Activated T-cell treated with anti-CD3 and anti-CD28 coated beads, Interleukin-2, amount 50 U/mL, for 72 hours (primary cell): ENCODE results near the gene MOCOS. TPM values are rescaled to one million over a fixed set of nuclear protein-coding genes. Genes with fewer than 3 reads are reported as not detected.

Experiments used
- ATAC-seq, 2 donors: fragments of 150-1000 bp; cut with Tn5 transposase; replicated peaks in 1 of 2; 2 replicates each; pipeline ENCODE4 v1.10.0; 2021; ENCODE audit warnings: moderate library complexity in 2 of 2, mild to moderate bottlenecking in 1 of 2
- DNase-seq, 2 donors: peaks; one replicate each; pipeline ENCODE4 v3.0.0; 2021 to 2022; ENCODE audit warnings: mixed read lengths in 1 of 2
- H3K27ac Mint-ChIP-seq: one replicate; pipeline ENCODE4 v1.8.0; 2022; ENCODE audit warnings: mild to moderate bottlenecking, moderate library complexity, mixed read lengths
- H3K27me3 Mint-ChIP-seq: one replicate; pipeline ENCODE4 v1.8.0; 2022; ENCODE audit warnings: low read depth, mixed read lengths
- H3K36me3 Mint-ChIP-seq, 2 donors: one replicate each; pipeline ENCODE4 v1.8.0; 2022; ENCODE audit warnings: mixed read lengths in 2 of 2, mild to moderate bottlenecking in 1 of 2; ENCODE audit not compliant: insufficient read depth in 2 of 2
- H3K4me1 Mint-ChIP-seq: one replicate; pipeline ENCODE4 v1.8.0; 2022; ENCODE audit warnings: low read depth, mixed read lengths
- H3K4me3 Mint-ChIP-seq, 2 donors: one replicate each; pipeline ENCODE4 v1.8.0; 2022; ENCODE audit warnings: mild to moderate bottlenecking in 2 of 2, mixed read lengths in 2 of 2, moderate library complexity in 2 of 2
- H3K9me3 Mint-ChIP-seq, 2 donors: one replicate each; pipeline ENCODE4 v1.8.0; 2022; ENCODE audit warnings: mixed read lengths in 2 of 2
- total RNA-seq, 2 donors: library from RNA; stranded (reverse); gene quantifications; one replicate each; pipeline ENCODE4 v1.2.3, GENCODE V29; 2022

MOCOS gene, protein sequence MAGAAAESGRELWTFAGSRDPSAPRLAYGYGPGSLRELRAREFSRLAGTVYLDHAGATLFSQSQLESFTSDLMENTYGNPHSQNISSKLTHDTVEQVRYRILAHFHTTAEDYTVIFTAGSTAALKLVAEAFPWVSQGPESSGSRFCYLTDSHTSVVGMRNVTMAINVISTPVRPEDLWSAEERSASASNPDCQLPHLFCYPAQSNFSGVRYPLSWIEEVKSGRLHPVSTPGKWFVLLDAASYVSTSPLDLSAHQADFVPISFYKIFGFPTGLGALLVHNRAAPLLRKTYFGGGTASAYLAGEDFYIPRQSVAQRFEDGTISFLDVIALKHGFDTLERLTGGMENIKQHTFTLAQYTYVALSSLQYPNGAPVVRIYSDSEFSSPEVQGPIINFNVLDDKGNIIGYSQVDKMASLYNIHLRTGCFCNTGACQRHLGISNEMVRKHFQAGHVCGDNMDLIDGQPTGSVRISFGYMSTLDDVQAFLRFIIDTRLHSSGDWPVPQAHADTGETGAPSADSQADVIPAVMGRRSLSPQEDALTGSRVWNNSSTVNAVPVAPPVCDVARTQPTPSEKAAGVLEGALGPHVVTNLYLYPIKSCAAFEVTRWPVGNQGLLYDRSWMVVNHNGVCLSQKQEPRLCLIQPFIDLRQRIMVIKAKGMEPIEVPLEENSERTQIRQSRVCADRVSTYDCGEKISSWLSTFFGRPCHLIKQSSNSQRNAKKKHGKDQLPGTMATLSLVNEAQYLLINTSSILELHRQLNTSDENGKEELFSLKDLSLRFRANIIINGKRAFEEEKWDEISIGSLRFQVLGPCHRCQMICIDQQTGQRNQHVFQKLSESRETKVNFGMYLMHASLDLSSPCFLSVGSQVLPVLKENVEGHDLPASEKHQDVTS
- 1 to 10 TPM in 1 of 2 donors, under 1 TPM in 1; 0.22 to 1.2 TPM for total RNA-seq

GRCh38 chr18:36187193-36187825, at the start of gene MOCOS:
Gene MOCOS (plus strand): TSS chr18:36187497. CDS start chr18:36187540, 43 bp downstream.
- H3K4me1 Mint-ChIP-seq = peaks cover 8% of the 10 kb centered on the region
- H3K4me3 Mint-ChIP-seq = peak within 1 kb of the TSS; percentile 78 to 80
- peaks cover 27% of the 10 kb centered on the region for H3K27me3 Mint-ChIP-seq
- ATAC-seq = peak; percentile 80 to 91
- H3K36me3 Mint-ChIP-seq = no peaks in the 10 kb centered on the region
- peak; percentile 65 to 73 for DNase-seq
- H3K27ac Mint-ChIP-seq = no peak within 1 kb of the TSS
- H3K9me3 Mint-ChIP-seq = no peaks in the 10 kb centered on the region

DNA sequence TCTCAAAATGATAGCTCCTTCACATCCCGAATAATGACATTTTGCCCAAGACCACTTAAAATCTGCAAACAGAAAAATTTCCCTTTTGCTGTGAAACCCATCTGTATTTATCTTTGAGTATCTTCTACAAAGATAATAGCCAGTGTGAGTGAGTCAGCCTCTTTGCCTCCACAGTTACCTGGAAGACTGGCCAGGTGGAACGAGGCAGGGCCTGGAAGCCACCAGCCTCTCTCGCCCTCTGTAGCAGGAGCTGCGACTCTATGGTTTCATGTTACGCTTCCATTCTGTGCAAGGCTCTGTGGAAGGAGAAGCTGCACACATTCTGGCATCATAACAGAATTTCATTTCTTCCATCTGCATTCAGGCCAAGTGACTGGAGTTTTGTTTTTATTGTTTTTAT, 48.1 kb upstream of the MOCOS start:
- H3K36me3 Mint-ChIP-seq = peaks cover 10 to 23% of the 10 kb centered on the region in 2 donors
- ATAC-seq = no peak
- no peak for DNase-seq
- no peak overlapping the region for H3K4me3 Mint-ChIP-seq
- H3K27me3 Mint-ChIP-seq = no peaks in the 10 kb centered on the region
- H3K27ac Mint-ChIP-seq = no peak overlapping the region
- H3K9me3 Mint-ChIP-seq = no peaks in the 10 kb centered on the region
- H3K4me1 Mint-ChIP-seq = peaks cover 8% of the 10 kb centered on the region

DNA sequence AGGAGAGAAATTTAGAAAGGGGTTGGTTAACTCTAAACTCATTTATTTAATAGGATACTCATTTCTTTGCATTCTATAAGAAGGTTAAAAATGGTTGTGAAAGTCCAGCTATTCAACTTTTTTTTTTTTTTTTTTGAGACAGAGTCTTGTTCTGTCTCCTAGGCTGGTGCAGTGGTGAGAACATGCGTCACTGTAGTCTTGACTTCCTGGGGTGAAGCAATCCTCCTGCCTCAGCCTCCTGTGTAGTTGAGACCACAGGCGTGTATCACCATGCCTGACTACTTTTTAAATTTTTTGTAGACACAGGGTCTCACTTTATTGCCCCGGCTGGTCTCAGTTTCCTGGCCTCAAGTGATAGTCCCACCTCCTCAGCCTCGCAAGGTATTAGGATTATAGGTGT, 45.7 kb upstream of the MOCOS start:
- no peak overlapping the region for H3K4me3 Mint-ChIP-seq
- peaks cover 7 to 27% of the 10 kb centered on the region in 2 donors for H3K36me3 Mint-ChIP-seq
- H3K27me3 Mint-ChIP-seq = no peaks in the 10 kb centered on the region
- peak overlapping the region; percentile 9 for H3K27ac Mint-ChIP-seq
- no peak for DNase-seq
- H3K4me1 Mint-ChIP-seq = peaks cover 8% of the 10 kb centered on the region
- no peaks in the 10 kb centered on the region for H3K9me3 Mint-ChIP-seq
- ATAC-seq = peak in 1 of 2 donors; percentile 57

GRCh38 chr18:36142751-36143150, 44.5 kb upstream of the MOCOS start:
- H3K27ac Mint-ChIP-seq = no peak overlapping the region
- DNase-seq (no peak), ATAC-seq (peak in 1 of 2 donors; percentile 33)
- no peaks in the 10 kb centered on the region for H3K9me3 Mint-ChIP-seq
- peaks cover 8% of the 10 kb centered on the region for H3K4me1 Mint-ChIP-seq
- H3K27me3 Mint-ChIP-seq = no peaks in the 10 kb centered on the region
- H3K36me3 Mint-ChIP-seq = peaks cover 7 to 25% of the 10 kb centered on the region in 2 donors
- H3K4me3 Mint-ChIP-seq = no peak overlapping the region

DNA sequence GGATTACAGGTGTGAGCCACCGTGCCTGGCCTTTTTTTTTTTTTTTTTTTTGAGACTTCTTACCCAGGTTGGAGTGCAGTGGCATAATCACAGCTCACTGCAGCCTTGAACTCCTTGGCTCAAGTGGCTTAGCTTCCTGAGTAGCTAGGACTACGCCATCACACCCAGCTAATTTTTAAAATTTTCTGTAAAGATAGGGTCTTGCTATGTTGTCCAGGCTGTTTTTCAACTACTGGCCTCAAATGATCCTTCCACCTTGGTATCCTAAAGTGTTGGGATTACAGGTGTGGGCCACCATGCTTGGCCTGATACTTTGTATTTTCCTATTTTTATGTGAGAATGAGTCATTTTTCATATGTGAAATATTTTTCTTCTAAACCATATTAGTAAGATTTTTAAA, 43.9 kb upstream of the MOCOS start:
- H3K4me1 Mint-ChIP-seq = peaks cover 8% of the 10 kb centered on the region
- ATAC-seq (no peak), DNase-seq (no peak)
- H3K27me3 Mint-ChIP-seq = no peaks in the 10 kb centered on the region
- no peak overlapping the region for H3K4me3 Mint-ChIP-seq
- H3K36me3 Mint-ChIP-seq = peaks cover 7 to 25% of the 10 kb centered on the region in 2 donors
- H3K9me3 Mint-ChIP-seq = no peaks in the 10 kb centered on the region
- H3K27ac Mint-ChIP-seq = peak overlapping the region; percentile 54

- Mint-ChIP-seq H3K36me3 (peaks cover 6 to 32% of the 10 kb centered on the region in 2 donors), H3K27ac (peak overlapping the region; percentile 60), H3K27me3 (no peaks in the 10 kb centered on the region), H3K4me3 (no peak overlapping the region), H3K9me3 (no peaks in the 10 kb centered on the region), H3K4me1 (peaks cover 9% of the 10 kb centered on the region)
- ATAC-seq = no peak
- no peak for DNase-seq
Measured at GRCh38 chr18:36149514-36150289, 37.6 kb upstream of the MOCOS start.

DNA sequence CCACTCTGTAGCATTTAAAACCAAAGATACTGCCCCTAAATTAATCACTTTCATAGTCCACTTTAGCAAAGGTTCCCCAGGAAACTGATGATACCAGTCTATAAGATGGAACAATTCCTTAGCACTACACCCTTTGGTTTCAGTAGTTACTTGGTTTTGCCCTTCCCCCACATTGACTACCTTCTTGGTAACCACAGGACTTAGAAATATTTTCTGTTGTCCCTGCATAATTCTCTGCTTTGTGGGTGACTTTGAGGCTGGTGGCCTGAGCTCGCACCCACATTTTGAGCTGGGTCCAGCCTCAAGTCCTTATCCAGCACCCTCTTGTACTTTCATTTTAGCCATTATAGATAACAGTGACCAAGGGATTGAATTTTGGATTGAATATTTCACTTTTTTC, 34.5 kb upstream of the MOCOS start:
- Mint-ChIP-seq H3K4me3 (no peak overlapping the region), H3K27ac (no peak overlapping the region), H3K27me3 (no peaks in the 10 kb centered on the region), H3K9me3 (no peaks in the 10 kb centered on the region), H3K36me3 (peaks cover 6 to 35% of the 10 kb centered on the region in 2 donors), H3K4me1 (peaks cover 9% of the 10 kb centered on the region)
- no peak for DNase-seq
- ATAC-seq = no peak

- H3K36me3 Mint-ChIP-seq = peaks cover 6 to 35% of the 10 kb centered on the region in 2 donors
- H3K9me3 Mint-ChIP-seq = no peaks in the 10 kb centered on the region
- DNase-seq (no peak), ATAC-seq (no peak)
- no peaks in the 10 kb centered on the region for H3K27me3 Mint-ChIP-seq
- H3K4me3 Mint-ChIP-seq = no peak overlapping the region
- peak overlapping the region; percentile 42 for H3K27ac Mint-ChIP-seq
- H3K4me1 Mint-ChIP-seq = peaks cover 9% of the 10 kb centered on the region
Measured at GRCh38 chr18:36153203-36153602, 34.1 kb upstream of the MOCOS start.

- no peak for ATAC-seq
- no peaks in the 10 kb centered on the region for H3K9me3 Mint-ChIP-seq
- DNase-seq = no peak
- no peaks in the 10 kb centered on the region for H3K27me3 Mint-ChIP-seq
- H3K4me3 Mint-ChIP-seq = no peak overlapping the region
- H3K4me1 Mint-ChIP-seq = peaks cover 9% of the 10 kb centered on the region
- no peak overlapping the region for H3K27ac Mint-ChIP-seq
- peaks cover 8 to 35% of the 10 kb centered on the region in 2 donors for H3K36me3 Mint-ChIP-seq
Measured at GRCh38 chr18:36153771-36154170, 33.5 kb upstream of the MOCOS start.

- DNase-seq (no peak), ATAC-seq (no peak)
- Mint-ChIP-seq H3K9me3 (no peaks in the 10 kb centered on the region), H3K27me3 (no peaks in the 10 kb centered on the region), H3K4me3 (no peak overlapping the region), H3K36me3 (peaks cover 12 to 28% of the 10 kb centered on the region in 2 donors), H3K27ac (peak overlapping the region; percentile 35), H3K4me1 (peaks cover 16% of the 10 kb centered on the region)
Measured at GRCh38 chr18:36155851-36156757, 31.2 kb upstream of the MOCOS start.

DNA sequence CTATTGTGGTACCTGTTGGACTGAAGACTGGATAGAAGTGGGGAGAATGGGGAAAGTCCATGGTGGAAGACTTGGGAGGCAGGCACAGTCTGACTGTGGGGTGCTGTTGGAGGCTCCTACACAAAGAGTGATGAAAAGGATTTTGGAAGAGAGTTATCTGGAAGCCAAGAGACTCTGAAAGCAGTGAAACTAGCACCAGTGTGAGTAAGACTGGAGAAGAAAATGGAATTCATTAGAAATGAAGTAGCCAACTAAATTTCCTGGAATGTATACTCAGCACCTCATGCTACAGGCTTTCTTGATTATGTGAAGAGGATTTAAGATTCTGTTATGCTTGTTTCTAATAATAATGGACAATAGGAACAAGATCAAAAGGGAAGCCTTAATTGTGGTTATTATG, 29.9 kb upstream of the MOCOS start:
- DNase-seq (no peak), ATAC-seq (no peak)
- H3K9me3 Mint-ChIP-seq = no peaks in the 10 kb centered on the region
- H3K4me1 Mint-ChIP-seq = peaks cover 18% of the 10 kb centered on the region
- H3K36me3 Mint-ChIP-seq = peaks cover 12 to 30% of the 10 kb centered on the region in 2 donors
- H3K27ac Mint-ChIP-seq = peak overlapping the region; percentile 35
- H3K27me3 Mint-ChIP-seq = no peaks in the 10 kb centered on the region
- H3K4me3 Mint-ChIP-seq = no peak overlapping the region
